ENCODE measurements around the gene NAGK. TPM values are rescaled to one million over a fixed set of nuclear protein-coding genes. Genes with fewer than 3 reads are reported as not detected.

The NAGK gene
- polyA plus RNA-seq, 3 donors: 546 to 789 (median 690) TPM

DNA sequence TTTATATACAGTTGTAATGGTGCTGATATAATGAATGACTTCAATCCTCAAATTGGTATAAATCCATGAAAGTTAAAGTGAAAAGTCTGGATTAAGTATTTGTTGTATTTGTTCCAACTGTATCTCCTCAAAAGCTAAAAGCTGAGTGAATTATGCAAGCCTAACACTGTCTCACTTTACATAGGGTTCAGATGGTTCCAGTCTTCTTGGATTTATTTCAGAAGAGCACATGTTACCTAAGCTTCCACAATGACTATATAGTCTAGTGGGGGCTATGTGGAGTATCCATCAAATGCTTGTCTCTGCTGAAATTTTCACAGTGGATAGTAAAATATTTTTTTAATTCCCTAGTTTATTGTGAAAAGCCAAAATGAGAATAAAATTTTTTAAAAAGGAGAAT is 48.6 kb downstream of the NAGK start:
- Histone ChIP-seq H3K9ac (ENCODE audit: insufficient read depth, low read length, poor library complexity, severe bottlenecking) (no peak overlapping the region), H3K36me3 (replicated peaks in 1 of 2; ENCODE audit: control insufficient read depth in 1 of 2, insufficient read depth in 2 of 2, low read length in 2 of 2) (peaks cover 46 to 93% of the 10 kb centered on the region in 2 donors), H2AFZ (ENCODE audit: insufficient read depth, low read depth, low read length, poor library complexity, severe bottlenecking) (no peak overlapping the region), H3K79me2 (ENCODE audit: insufficient read depth, low read length) (peaks cover 6% of the 10 kb centered on the region), H3K9me3 (replicated peaks in 1 of 2; ENCODE audit: control insufficient read depth in 1 of 2, insufficient read depth in 1 of 2, low read length in 2 of 2) (no peaks in the 10 kb centered on the region), H3K27me3 (ENCODE audit: control insufficient read depth in 2 of 2, insufficient read depth in 2 of 2, low read length in 2 of 2) (no peaks in the 10 kb centered on the region), H3K4me2 (replicated peaks; ENCODE audit: extremely low read depth, low read length, poor library complexity, severe bottlenecking) (no peak overlapping the region), H3K4me1 (ENCODE audit: control insufficient read depth in 1 of 2, insufficient read depth in 2 of 2, low read length in 2 of 2) (no peaks in the 10 kb centered on the region), H4K20me1 (ENCODE audit: insufficient read depth, low read length) (no peaks in the 10 kb centered on the region), H3K27ac (ENCODE audit: low read depth in 1 of 2, low read length in 2 of 2) (no peak overlapping the region), H3K4me3 (replicated peaks in 1 of 3; ENCODE audit: low read depth in 2 of 3, low read length in 3 of 3) (no peak overlapping the region)
- no peaks in the 10 kb centered on the region for H3K27me3 Mint-ChIP-seq (ENCODE audit: low read depth in 3 of 3)
- H3K36me3 Mint-ChIP-seq: peaks cover 63 to 70% of the 10 kb centered on the region in 2 donors
- H3K4me1 Mint-ChIP-seq: no peaks in the 10 kb centered on the region
- H3K4me3 Mint-ChIP-seq: no peak overlapping the region
- no peaks in the 10 kb centered on the region for H3K9me3 Mint-ChIP-seq
- intact Hi-C loops (cut with micrococcal nuclease): no loop called here
- TF ChIP-seq CTCF (IDR thresholded peaks at IDR 0.05): no peak
- DNase-seq: no peak
- no peak overlapping the region for H3K27ac Mint-ChIP-seq

DNA sequence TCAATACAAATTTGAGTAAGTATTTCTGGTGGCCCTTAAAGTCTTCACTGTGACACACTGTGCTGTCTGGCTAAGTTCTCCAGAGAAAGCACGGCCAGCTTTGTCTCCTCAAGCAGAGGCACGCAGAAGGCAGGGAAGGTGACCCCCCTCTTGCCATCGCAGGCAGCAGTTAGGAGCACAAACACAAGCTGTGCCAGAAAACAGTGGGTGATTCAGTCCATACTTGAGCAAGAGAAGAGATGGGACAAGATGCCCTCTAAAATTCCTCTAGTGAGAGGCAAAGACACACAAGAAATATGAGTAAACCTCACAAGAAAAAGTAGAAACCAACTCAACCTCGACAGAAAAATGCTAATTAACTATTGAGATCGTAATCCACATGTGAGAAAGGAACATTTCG is 51.7 kb downstream of the NAGK start:
- Mint-ChIP-seq H3K4me3 (no peak overlapping the region), H3K27ac (peak overlapping the region in 1 of 7 donors; percentile 26), H3K9me3 (peaks cover 0 to 2% (median 0%) of the 10 kb centered on the region in 7 donors), H3K4me1 (no peaks in the 10 kb centered on the region), H3K36me3 (peaks cover 54 to 62% of the 10 kb centered on the region in 2 donors), H3K27me3 (ENCODE audit: low read depth in 3 of 3) (peaks cover 0 to 2% (median 0%) of the 10 kb centered on the region in 3 donors)
- H3K27ac ChIP-seq (ENCODE audit: low read depth in 1 of 2, low read length in 2 of 2): no peak overlapping the region
- peaks cover 47 to 87% of the 10 kb centered on the region in 2 donors for H3K36me3 ChIP-seq (replicated peaks in 1 of 2; ENCODE audit: control insufficient read depth in 1 of 2, insufficient read depth in 2 of 2, low read length in 2 of 2)
- TF ChIP-seq CTCF (IDR thresholded peaks at IDR 0.05): no peak
- H3K4me2 ChIP-seq (replicated peaks; ENCODE audit: extremely low read depth, low read length, poor library complexity, severe bottlenecking): no peak overlapping the region
- DNase-seq: no peak
- intact Hi-C loops (cut with micrococcal nuclease): no loop called here
- 100% methylated on average over 4 of the region's 6 CpGs for WGBS (ENCODE audit: insufficient coverage)
- no peak overlapping the region for H3K4me3 ChIP-seq (replicated peaks in 1 of 3; ENCODE audit: low read depth in 2 of 3, low read length in 3 of 3)
- no peak overlapping the region for H2AFZ ChIP-seq (ENCODE audit: insufficient read depth, low read depth, low read length, poor library complexity, severe bottlenecking)
- H4K20me1 ChIP-seq (ENCODE audit: insufficient read depth, low read length): no peaks in the 10 kb centered on the region
- H3K4me1 ChIP-seq (ENCODE audit: control insufficient read depth in 1 of 2, insufficient read depth in 2 of 2, low read length in 2 of 2): no peaks in the 10 kb centered on the region
- no peak overlapping the region for H3K9ac ChIP-seq (ENCODE audit: insufficient read depth, low read length, poor library complexity, severe bottlenecking)
- no peaks in the 10 kb centered on the region for H3K27me3 ChIP-seq (ENCODE audit: control insufficient read depth in 2 of 2, insufficient read depth in 2 of 2, low read length in 2 of 2)
- peaks cover 6% of the 10 kb centered on the region for H3K79me2 ChIP-seq (ENCODE audit: insufficient read depth, low read length)
- no peaks in the 10 kb centered on the region for H3K9me3 ChIP-seq (replicated peaks in 1 of 2; ENCODE audit: control insufficient read depth in 1 of 2, insufficient read depth in 1 of 2, low read length in 2 of 2)
